GM04504 (cell line): ENCODE results near the gene LRRC4B.

ENCODE experiments used
- DNase-seq: peaks from one replicate; pipeline ENCODE4 v3.0.0-alpha.2; 2012; ENCODE audit warnings: low read depth

The LRRC4B gene

DNA sequence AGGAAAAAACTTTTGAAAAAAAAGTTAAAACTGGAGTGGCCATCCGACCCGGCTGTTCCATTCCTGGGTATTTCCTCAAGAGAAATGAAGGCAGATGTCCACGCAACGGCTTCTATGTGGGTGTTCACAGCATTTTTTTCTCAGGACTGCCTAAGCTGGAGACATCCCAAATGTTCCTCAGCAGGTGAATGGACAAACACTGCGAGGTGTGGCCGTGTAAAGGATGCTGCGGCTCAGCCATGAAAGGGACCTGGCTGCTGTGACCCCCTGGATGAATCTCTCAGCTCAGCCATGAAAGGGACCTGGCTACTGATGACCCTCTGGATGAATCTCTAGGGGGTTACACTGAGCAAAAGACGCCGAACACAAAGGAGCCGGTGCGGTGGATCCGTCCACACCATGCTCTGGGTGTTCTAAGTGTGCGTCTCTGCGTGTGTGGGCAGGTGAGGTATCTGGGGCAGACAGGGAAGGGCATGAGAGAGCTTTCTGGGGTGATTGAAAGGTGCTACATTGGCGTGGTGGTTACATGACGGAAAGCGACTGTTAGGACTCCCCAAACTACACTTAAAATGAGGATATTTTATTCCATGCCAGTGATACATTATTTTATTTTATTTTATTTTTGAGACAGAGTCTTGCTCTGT is 47.3 kb downstream of the LRRC4B start:
- no peak for DNase-seq

DNA sequence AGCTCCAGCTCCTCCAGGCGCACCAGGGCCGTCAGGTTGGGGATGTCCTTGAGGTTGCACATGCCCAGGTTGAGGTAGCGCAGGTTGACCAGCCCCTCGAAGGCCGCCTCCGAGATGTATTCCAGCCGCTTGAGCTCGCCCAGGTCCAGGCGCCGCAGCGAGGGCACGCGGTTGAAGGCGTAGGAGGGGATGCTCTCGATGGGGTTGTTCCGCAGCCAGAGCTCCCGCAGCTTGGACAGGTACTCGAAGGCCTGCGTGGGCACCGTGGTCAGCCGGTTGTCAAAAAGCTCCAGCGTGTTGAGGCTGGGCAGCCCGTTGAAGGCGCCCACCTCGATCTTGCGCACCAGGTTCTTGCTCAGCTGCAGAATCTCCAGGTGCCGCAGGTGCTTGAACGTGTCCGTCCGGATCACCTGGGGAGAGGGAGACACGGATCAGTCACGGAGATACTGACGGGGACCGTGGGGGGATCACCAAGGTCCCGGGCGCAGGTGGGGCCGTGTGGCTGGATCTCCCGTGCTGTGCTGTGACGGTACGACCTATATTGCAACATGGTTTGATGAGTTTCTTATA is 49.1 kb downstream of the LRRC4B start:
- DNase-seq = no peak

DNA sequence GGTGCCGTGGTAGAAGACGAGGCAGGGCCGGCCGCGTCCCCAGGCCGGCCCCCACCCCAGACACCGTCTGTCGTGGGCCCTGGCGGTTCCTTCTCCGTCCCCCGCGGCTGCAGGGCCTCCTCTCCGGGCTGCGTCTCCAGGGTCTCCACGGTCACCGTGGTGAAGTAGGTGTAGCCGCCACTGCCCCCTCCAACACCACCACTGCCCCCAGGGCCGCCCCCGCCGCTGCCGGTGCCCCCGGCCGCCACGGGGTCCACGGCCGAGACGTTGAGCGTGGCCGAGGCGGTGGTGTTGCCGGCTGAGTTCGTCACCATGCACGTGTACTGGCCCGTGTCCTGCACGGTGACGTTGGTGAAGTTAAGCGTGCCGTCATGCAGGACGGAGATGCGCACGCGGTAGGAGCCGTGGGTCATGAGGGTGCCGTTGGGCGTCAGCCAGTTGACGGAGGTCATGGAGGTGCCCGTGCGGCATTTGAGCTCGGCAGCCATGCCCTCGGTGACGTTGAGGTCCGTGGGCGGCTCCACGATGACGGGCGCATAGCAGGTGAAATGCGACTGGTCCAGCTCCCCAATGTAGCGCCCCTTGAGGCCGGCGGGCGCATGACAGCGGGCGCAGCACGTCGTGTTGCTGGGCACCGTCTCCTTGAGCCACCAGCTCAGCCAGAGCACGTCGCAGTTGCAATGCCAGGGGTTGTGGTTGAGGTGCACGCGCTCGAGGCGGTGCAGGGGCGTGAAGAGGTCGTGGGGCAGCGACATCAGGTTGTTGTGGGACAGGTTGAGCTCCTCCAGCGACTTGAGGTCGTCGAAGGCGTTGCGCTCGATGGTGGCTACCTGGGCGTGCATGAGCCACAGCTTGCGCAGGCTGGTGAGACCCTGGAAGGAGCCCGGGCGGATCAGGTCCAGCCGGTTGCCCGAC is 49.9 kb downstream of the LRRC4B start:
- DNase-seq = no peak

DNA sequence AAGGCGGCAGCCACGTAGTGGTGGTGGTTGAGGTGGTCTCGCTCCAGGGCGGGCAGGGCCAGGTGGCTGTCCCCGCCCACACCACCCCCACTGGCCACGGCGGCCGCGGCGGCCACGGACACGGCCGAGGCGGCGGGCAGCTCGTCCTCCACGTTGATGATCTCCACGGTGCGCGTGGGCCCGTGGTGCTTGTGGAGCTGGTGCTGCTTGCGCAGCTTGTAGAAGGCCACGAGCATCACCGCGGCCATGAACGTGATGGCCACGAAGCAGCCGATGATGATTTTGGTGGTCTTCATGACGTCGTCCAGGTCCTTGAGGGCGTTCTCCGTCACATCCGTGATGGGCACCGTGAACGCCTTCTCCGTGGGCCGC is 50.5 kb downstream of the LRRC4B start:
- DNase-seq = no peak

DNA sequence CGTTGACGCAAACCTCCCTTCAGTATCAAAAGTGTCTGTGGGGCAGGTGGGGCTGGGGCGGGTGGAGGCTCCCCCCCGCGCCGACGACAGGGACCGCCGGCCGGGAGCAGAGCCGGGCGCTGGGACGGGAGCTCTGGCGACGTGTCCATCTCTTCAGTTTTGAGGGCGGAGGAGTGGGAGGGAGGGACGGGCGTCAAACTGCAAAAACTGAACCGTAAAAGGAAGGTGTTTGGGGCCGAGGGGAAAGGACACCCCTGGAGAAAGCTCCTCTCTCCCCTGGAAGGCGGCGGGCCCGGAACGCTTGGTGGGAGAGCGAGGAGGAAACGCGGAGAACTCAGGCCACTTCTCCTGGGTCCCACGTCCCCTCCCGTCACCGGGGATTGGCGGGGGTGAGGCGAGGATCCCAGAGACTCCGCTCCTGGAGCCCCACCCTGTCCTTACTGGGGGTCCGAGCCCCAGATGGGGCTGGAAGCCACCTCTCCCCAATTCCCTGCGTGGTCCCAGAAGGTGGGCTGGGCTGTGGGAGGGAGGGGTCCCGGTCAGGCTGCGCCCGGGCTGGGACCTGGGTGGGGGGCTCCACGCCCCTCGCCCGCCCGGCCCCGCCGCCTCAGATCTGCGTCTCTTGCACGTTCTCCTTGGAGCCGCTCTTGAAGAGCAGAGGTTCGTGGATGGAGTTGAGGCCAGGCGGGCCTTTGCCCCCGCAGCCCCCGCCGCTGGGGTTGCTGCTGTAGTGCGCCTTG is 51.1 kb downstream of the LRRC4B start:
- no peak for DNase-seq

DNA sequence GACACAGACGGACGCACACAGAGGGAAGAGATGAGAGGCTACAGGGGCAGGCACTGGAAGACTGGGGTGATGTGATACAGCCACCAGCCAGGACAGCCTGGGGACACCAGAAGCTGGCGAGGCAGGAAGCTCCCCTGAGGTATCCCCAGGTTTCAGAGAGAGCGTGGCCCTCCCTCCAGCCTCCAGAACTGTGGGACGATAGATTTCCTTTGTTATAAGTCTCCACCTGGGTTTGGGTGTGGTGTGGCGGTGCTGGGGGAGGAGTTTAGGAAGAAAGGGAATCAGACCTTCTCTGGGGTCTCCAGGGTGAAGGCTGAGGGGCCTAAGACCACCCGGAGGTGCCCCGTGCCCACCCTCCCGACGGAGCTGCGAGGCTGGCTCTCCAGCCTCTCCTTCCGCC is 51.8 kb downstream of the LRRC4B start:
- DNase-seq = no peak

DNA sequence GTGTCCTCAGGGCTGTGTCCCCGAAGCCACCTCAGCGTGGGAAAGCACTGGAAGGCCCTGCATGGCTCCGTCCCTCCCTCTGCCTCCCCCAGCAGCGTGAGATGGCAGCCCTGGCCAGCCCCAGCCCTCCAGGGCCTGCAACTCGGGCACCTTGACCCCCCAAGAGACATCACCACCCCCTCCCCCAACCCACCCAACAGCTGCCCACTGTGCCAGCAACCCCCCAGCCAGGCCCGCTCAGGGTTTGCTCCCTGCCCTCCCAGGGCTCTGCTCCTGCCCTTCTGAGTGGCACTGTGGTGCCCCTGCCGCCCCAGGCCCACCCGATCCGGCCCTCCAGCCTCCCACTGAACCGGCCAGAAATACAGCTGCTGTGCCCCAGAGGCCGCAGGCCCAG is 53.1 kb downstream of the LRRC4B start:
- DNase-seq = no peak

DNA sequence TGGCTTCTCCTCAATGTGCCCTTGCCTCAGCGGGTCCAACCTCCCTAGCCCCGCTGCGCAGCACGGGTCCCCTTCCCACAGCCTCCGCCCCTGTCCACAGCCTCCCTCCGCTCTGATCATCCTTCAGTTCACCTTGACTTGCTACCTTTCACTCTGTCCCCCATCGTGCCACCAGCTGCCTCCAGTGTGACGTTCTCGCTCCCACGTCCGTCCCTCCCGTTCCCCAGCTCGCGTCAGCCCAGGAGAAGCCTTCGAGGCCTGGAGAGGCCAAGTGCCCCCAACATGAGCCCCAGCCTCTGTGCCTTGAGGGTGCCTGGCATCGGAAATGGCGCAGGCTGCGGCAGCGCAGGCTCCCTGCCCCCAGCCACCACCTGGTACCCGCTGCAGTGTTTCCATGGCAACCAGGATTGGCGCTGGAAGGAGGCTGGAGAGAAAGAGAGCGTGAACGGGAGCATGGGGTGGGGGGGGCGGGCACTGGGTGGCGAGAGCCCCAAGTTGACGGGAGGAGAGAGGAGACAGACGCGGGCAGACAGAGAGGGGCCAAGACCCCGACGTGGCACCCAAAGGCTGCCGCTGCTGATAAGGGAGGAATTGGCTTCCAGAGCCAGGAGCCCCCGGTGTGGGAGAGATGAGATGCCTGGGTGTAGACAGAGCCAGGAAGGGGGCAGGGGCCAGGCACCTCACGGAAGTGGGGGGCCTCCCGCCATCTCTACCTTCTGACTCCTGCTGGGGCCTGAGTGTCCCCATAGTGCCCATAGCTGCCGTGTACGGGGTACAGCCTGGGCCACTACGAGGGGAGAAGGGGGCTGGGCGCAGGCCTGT is 53.7 kb downstream of the LRRC4B start:
- no peak for DNase-seq

DNA sequence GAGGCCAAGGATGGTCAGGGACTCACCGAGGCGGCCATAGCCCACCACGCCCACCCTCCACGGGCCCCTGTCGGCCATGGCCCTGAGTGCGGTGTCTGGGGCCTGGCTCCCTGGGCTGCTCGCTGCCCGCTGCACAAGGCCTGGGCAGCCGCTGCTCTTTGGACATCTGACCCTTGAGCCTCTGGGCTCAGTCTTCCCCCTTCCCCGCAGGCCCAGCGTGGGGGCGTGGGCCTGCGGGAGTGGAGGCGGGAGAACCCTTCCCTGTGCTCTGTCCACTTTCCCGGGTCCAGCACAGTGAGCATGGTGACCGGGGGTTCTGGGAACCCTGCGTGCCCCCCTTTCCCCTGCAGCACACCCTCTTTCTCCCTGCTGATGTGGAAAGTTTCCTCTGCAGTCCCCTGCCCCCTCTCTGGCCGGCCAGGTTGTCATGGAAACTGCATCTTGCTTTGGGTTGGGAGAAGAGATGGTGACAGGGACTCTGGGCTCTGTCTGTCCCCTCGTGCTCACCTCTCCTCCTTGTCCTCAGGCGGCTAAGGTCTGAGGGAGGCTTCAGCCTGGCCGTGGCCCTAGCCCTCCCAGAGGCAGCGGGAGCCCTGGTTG is 54.4 kb downstream of the LRRC4B start, which contains the start of gene ASPDH:
Gene ASPDH, minus strand, starts transcription at position 168 of the 600 bp plus-strand sequence. Its CDS starts 90 bp downstream, at position 78.
- DNase-seq = no peak

DNA sequence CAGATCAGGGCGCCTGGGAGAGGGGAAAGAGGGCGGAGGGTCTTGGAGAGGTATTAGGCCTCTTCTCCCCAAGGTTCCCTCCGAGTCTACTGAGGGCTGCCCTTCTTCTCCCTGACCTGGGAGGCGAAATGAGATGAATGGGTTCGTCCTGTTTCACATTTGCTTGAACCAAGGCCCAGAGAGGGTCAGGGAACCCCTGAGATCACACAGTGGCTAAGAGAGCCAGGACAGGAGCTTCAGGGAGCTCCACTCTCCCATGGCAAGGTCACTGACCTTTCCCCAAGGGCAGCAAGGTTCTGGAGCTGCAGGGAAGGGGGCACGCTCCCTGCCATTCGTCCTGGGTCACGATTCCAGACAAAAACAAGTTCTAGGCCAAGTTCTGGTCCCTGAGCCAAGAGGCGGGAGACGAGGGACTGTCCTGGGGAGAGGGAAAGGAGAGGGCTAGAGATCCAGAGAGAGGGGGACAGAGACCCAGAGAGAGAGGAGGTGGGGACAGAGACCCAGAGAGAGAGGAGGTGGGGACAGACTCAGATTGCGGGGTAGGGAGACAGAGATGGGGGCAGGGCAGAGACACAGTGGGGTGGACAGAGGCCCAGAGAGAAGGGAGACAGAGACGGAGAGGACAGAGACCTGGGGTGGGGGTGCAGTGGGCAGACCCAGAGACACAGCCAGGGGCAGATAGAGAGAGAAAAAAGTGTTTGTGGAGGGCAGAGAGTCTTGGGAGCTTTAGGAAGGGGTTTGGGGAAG is 55.1 kb downstream of the LRRC4B start:
- DNase-seq = no peak

DNA sequence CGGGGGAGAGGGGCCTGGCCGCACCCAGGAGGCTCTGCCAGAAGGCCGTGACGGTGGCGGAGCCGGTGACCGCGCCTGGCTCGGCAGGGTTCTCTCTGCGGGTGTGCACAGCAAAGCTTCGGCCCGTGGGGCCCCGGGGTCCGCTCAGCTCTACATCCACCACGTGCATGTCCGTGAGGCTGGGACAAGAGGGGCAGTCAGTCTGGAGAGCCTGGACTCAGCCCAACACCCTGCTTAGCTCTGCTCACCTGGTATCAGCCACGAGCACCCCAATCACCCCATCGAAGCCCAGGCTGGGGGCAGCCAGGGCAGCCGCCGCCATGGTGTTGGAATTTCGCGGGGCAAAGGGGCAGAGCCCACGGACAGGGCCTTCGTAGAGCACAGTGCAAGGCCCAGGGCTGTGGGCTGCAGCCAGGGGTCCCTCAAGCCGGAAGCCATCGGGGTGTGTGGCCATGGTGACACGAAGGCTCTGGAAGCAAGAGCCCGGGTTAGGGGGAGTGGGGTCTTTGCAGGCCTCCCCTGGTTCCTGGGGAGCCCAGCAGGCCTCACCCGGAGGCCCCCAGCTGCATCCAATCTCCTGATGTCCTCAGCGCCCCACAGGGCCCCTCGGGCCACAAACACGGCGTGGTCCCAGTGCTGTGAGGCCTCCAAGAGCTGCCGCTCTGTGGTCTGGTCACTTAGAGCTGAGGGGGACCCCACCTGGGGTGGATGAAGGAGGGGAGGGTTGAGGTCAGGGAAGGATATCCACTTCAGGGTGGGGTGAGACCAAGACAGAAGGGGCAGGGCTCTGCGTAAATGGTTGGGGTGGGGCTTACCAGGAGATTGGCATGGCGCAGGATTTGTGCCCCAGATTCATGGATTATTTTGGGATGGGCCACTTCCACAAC is 55.9 kb downstream of the LRRC4B start:
- no peak for DNase-seq

DNA sequence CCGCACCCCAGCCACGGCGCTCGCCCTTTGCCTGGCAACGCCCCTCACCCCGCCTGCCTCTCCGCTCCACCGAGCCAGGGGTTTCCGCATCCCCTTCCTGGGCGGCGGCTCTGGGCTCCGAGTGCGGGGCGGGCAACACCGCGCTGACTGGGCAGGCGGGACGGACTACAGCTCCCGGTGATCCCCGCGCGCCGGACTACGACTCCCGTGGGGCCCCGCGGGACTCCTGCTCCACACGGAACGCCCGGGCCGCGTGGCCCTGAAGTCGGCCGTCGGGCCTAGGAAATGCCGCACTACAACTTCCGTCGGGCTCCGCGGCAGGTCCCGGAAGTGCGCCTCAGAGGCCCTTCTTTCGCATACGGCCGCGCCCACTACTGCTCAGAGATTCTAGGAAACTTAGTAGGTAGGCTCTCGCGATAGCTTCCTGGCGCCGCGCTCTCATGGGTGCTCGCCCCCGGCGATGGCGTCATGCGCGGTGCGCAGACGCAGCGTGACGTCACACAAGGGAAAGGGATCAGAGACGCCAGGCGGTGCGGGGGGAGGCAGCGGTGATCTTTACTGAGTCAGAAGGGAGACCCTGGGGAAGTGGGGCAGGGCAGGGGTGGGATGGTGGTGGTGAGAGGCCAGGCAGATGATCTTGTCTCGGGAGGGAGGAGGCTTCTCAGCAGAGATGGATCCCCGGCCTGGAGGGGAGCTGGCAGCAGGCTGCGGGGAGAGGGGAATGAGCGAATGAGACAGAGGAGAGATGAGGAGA is 57.0 kb downstream of the LRRC4B start, which contains the start of gene JOSD2:
Gene JOSD2, minus strand, starts transcription at position 123 of the 754 bp plus-strand sequence. CDS start 760 bp downstream, outside the sequence.
- peak; percentile 98 for DNase-seq

DNA sequence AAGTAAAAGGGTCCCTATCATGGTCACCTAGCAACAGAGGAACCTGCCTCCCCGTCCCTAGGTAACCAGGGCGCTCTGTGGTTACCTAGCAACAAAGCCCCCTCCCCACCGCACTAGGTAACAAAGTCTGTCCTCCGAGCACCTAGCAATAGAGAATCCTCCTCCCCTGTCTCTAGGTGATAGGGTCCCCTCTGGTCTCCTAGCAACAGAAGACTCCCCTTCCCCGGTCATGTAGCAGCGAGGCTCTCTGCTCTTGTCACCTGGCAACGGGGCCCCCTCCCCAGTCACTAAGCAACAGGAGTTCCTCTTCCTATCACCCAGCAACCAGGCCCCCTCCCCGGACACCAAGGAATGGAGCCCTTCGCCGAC is 57.6 kb downstream of the LRRC4B start:
- no peak for DNase-seq

DNA sequence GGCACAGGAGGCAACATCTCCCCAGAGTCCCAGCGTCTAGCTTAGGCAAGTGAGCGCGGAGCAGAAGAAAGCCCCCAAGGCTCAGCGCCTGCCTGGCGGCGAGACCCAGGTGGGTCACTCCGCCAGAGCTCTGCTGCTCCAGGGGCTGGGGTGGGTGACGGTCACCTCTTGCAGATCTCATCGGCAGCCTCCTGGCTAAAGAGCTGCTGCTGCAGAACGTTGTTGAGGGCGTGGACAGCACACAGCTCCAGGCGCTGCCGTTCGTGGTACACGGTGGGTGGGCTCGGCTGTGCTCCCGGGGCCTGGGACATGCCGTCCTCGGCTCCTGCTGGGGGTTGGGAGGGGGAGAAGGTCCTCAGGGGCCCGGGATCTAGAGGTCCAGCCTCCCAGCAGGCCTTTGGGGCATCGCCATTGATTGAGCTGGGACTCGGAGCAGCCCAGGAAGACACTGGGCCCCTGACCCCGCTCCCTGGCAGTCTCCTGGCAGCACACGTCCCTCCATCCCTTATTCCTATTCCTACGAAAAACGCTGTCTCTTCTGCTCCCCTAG is 58.0 kb downstream of the LRRC4B start:
- DNase-seq = no peak

DNA sequence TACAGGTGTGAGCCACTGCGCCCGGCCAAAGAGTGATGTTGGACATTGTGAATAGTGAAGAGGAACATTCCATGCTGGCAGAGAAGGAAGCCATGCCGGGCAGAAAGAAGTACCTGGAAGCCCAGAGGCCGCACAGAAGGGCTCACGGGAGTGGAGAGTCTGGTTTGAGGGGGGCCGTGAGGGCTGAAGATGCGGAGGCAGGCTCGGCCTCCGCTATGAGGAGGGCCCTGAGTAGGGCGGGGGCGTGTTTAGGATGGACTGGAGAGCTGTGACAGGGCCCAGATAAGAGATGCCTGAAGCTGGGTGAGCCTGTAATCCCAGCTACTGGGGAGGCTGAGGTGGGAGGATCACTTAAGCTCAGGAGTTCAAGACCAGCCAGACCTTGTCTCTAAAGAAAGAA is 58.9 kb downstream of the LRRC4B start:
- DNase-seq = no peak

DNA sequence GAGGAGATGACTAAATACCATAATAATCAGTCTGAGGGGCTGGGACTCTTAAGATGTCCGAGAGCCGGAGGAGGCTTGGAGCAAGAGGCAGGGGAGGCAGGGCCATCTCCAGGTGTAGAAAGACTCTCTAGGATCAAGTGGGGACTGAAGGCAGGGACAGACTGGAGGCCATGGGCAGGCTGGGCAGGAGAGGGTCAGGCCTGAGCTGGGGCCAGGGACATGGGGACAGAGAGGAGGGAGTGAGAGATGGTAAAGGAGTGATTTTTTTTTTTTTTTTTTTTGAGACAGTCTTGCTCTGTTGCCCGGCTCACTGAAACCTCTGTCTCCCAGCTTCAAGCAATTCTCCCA is 59.4 kb downstream of the LRRC4B start:
- DNase-seq = no peak

DNA sequence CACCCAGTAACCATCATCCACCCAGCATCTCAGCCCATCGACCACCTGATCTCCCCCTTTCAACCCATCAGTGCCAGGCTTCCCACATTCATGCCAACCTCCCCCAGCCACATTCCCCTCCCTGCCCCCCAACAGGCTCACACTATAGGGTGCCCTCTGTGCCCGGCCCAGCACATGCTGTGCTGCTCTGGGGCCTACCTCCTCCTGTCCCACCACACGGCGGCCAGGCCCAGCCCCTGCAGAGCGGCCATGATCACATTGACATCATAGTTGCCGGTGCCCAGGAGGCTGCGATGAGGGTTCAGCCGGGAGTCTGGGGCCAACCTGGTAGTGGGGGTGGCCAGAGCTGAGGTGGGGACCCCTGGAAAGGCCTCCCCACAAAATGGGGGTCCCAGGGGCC is 60.9 kb downstream of the LRRC4B start:
- no peak for DNase-seq

DNA sequence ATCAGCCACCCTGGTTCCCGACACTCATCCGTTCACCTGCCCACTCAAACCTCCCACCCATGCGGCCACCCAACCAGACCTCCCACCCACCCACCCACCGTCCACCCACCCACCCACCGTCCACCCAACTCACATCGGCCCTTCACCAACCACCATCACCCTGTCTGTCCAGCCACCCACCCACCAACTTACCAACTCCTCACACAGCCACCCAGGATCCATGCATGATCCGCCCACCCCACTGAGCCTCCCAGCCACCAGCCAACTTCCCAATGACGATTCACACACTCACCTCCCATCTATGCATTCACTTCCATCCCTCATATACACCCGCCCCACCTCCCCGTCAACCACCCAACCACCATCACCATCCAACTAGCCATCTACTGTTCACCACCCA is 61.5 kb downstream of the LRRC4B start:
- no peak for DNase-seq
